ENCODE data around the gene C1RL.

GRCh38 chr12:7136676-7137075 is 27.7 kb upstream of the C1RL start:
- TF ChIP-seq, protein P1, sequence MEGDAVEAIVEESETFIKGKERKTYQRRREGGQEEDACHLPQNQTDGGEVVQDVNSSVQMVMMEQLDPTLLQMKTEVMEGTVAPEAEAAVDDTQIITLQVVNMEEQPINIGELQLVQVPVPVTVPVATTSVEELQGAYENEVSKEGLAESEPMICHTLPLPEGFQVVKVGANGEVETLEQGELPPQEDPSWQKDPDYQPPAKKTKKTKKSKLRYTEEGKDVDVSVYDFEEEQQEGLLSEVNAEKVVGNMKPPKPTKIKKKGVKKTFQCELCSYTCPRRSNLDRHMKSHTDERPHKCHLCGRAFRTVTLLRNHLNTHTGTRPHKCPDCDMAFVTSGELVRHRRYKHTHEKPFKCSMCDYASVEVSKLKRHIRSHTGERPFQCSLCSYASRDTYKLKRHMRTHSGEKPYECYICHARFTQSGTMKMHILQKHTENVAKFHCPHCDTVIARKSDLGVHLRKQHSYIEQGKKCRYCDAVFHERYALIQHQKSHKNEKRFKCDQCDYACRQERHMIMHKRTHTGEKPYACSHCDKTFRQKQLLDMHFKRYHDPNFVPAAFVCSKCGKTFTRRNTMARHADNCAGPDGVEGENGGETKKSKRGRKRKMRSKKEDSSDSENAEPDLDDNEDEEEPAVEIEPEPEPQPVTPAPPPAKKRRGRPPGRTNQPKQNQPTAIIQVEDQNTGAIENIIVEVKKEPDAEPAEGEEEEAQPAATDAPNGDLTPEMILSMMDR (IDR thresholded peaks at IDR 0.05), result no peak
- TF ChIP-seq POLR2A (IDR thresholded peaks at IDR 0.05), result no peak

Measured in heart left ventricle (tissue), 13 donors.